Activated CD8-positive, alpha-beta memory T cell treated with anti-CD3 and anti-CD28 coated beads, Interleukin-2, amount 50 U/mL, for 1 hour (primary cell): ENCODE data around the gene HASPIN.
A peak's percentile ranks its signal among the peaks of the same experiment; 100 is the strongest.

Source experiments
- DNase-seq: peaks from one replicate; pipeline ENCODE4 v3.0.0-alpha.2; 2020; ENCODE audit errors: extremely low read depth

Gene HASPIN

DNA sequence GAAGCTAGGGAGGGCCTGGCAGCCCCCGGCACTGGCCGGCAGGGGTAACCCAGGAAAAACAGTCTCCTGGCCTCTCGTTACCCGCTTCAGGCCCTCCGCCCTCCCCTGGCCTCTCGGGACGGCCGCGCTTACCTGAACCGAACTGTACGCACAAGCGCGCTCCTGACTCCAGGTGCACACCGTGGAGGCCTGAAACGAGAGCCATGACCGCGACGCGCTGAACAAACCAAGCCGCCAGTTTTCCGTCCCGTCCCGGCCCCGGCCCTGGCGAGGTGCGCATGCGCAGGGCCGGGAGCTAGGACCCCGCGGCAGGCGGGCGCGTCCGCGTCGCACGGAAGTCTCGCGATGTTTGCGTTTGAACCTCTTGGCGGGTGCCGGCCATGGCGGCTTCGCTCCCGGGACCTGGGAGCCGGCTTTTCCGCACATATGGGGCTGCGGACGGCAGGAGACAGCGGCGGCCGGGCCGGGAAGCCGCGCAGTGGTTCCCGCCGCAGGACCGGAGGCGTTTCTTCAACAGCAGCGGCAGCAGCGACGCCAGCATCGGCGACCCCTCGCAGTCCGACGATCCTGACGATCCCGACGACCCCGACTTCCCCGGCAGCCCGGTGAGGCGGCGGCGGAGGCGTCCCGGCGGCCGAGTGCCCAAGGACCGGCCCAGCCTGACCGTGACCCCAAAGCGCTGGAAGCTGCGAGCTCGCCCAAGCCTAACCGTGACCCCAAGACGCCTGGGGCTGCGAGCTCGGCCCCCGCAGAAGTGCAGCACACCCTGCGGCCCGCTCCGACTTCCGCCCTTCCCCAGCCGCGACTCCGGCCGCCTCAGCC lies at the start of gene HASPIN:
Gene HASPIN (plus strand): TSS at position 348 of the 822 bp plus-strand sequence. CDS start 33 bp downstream, at position 381.
- peak; percentile 68 for DNase-seq

DNA sequence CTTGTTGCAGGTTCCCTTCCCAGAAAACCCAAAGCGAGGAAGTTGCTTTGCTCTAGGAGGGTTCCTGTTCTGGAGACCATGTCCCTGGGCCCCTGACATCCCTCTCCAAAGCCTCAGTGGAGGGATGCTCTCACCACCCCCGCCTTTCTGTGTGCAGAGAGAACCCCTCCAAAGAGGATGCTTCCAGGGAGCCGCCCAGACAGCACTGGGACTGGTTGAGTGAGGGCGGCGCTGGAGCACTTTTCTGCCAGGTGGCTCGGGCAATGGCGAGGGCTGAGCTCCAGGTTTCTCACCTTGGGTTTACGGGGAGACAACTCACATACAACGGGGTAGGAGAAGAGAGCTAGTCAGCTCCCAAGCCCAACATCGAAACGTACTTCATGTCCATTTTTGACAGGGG lies 47.8 kb upstream of the HASPIN start:
- no peak for DNase-seq

DNA sequence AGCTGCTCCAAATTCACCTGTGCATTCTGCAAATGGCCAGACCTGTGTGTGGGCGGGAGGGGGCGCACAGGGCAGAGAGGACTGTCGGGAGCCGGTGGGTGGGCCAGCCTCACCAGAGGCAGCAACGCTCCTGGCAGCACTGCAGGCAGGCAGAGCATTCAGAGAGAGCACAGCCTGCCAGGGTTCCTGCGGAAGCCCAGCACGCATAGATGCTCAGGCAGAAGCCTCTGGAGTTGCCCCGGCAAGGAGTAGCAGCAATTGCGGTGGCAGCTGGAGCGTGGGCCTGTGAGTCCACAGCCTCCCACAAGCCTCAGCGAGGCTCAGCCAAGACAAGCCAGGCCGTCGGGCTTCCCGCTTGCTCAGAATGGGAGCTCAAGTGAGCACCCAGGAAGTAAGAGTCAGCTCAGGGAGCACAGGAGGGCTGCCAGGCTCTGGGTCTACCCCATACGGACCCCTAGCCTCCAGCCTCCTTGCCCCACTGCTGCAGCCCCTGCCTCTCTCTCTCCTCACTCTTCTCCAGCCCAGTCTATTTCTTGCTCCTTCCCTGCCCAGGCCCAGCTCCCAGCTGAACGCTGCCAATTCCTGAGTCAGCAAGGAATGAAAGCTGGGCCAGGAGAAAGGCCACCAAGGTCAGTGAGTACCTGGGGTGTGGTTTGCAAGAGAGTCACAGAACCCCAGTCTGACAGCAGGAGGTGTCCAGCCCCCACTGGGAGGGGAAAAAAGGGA lies 45.4 kb upstream of the HASPIN start:
- DNase-seq, result no peak

- DNase-seq, result no peak
These were observed 44.7 kb upstream of the HASPIN start for GRCh38 chr17:3678821-3679530.

DNA sequence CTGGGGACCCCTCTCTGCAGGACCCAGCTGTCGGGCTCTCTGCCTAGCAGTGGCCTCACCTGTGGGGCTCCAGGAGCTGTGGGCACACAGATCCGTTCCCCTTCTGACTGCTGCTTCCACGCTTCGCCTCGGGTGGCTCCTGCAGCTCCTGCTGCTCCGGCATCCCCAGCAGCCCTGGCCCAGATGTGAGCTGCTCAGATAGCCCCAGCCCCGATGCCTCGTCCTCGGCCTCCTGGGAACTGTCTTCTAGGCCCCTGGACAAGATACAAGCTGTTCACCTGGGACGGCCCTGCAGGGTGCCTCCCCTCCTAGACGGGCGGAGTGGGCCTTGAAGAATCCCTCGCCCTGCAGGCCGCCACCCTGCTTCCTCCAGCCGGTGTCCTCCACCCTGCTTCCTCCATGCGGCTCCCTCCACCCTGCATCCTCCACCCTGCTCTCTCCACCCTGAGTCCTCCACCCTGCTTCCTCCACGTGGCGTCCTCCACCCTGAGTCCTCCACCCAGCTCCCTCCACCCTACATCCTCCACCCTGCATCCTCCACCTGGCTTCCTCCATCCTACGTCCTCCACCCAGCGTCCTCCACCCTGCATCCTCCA lies 44.1 kb upstream of the HASPIN start:
- no peak for DNase-seq

DNA sequence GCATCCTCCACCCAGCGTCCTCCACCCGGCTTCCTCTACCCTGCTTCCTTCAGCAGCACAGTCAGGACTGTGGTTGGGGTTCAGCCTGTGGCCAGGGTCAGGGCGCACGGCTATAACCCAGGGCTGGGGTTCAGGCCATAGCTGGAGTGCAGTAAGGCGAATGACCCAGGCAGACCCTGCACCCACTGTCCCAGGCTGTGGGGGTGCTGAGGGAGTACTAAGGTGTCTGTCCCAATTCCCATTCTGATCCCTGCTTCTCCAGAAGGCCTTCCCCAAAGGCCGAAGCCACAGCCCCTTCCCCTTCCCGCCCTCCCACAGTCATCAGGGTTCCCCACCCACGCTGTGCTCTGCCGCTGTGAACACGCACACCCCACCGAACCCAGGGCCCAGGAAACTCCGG lies 42.6 kb upstream of the HASPIN start:
- DNase-seq, result no peak

DNA sequence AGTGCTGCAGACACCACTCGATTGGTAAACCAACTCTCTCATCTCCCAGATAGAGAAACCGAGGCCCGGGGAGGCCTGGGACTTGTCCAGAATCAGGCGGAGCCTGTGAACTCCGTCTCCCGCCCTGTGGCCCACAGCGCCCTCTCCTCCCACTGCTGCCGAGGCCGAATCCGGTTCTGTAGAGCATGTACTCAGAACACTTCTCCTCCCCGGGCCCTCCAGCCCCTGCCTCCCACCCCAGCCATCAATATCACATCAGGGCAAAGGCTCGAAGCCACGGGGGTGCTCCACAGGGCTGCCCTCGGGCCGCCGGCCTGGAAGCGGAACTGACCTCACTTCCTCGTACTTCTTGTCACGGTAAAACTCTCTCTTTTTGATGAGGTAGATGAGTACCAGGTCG lies 42.1 kb upstream of the HASPIN start:
- DNase-seq, result no peak

- no peak for DNase-seq
These were observed 41.7 kb upstream of the HASPIN start for GRCh38 chr17:3682033-3682432.

DNA sequence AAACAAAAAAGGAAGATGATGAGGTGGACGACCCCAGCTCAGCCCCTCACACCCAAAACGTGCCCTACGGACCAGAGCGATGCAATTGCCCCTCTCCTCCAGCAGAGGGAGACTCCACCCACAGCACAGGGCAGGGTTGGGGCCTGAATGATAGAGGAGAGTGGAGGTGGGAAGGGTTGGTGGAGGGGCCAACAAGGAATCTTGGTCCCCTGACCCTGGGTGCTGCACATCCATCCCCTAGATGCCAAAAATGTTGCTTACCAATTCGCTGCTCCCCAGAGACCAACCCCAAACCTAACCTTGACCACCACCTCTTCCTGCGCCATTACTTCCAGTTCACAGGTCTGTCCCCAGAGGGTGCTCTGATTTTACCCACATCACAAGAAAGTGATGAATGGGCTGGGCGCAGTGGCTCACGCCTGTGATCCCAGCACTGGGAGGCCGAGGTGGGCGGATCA lies 40.6 kb upstream of the HASPIN start:
- DNase-seq, result no peak

DNA sequence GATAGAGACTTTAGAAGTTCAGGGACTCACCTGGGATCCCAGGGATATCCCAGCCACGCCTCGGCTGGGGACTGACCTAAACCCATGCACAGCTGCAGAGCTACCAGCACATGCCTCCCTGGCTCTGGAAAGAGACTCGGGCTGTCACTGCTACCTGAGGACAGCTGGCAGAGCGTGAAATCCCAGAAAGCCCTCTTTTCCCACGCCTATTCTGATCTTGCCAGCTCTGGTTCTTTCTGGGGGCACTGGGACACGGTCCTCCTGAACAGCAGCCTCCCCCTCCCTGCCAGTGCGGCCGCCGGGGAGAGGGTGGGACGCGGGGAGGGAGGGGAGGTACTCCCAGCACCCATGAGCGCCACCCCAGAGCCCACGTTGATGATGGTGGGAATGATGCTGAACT lies 38.5 kb upstream of the HASPIN start:
- DNase-seq, result no peak

GRCh38 chr17:3688027-3688553 lies 35.6 kb upstream of the HASPIN start:
- DNase-seq, result no peak

- no peak for DNase-seq
These were observed 34.8 kb upstream of the HASPIN start for GRCh38 chr17:3688852-3689261.

- DNase-seq, result no peak
These were observed 34.2 kb upstream of the HASPIN start for GRCh38 chr17:3689262-3690093.

GRCh38 chr17:3690094-3690715 lies 33.5 kb upstream of the HASPIN start:
- no peak for DNase-seq

DNA sequence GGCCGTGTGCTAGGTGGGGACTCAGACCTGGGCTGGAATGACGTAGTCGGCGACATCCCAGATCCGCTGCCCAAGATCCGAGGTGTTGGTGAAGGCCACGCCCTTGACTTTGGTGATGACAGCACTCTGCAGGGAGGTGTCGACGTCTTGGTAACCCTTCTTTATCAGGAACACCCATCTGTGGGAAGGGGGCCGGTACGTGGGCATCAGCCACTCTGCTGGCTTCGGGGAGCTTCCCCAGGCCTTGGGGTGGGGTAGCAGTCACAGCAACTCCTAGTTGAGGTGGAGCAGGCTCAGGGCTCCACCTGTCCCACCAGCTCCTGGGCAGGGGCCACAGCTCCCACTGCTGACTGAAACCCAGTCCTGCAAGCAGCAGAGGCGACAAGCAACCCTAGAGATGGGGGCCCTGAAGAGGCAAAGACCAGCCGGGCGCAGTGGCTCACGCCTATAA lies 32.1 kb upstream of the HASPIN start:
- no peak for DNase-seq

DNA sequence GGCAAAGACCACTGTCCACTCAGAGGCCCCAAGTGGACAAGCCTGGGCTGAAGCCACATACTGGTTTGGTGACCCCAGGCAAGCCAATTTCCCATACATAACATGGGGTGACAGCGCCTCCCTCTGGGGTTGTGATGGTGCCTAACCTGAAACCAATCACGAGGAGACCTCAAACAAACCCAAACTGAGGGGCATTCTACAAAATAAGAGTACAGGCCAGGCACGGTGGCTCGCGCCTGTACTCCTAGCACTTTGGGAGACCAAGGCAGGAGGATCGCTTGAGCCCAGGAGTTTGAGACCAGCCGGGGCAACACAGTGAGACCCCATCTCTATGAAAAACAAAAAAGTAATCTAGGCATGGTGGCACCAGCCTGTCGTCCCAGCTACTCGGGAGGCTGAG lies 31.4 kb upstream of the HASPIN start:
- DNase-seq, result no peak

DNA sequence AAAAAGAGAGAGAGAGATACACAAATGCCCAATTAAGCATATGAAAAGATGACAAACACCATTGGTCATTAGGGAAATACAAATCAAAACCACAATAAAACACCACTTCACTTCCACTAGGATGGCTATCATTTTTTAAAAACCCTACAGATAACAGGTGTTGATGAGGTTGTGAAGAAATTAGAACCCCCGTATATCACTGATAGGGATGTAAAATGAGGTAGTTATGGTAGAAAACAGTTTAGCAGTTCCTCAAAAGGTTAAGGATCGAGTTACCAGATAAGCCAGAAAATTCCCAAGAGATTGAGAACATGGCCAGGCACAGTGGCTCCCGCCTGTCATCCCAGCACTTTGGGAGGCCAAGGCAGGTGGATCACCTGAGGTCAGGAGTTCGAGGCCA lies 30.6 kb upstream of the HASPIN start:
- no peak for DNase-seq

DNA sequence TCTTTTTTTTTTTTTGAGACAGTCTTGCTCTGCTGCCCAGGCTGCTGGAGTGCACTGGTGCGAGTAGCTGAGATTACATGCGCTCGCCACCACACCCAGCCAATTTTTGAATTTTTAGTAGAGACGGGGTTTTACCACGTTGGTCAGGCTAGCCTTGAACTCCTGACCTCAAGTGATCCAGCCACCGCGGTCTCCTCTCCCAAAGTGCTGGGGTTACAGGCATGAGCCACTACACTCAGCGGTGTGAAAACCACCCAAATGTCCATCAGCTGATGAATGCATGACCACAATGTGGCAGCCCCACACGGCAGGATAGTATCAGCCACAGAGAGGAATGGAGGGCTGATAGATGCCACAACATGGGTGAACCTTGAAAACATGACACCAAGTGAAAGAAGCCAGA lies 29.9 kb upstream of the HASPIN start:
- DNase-seq, result no peak

DNA sequence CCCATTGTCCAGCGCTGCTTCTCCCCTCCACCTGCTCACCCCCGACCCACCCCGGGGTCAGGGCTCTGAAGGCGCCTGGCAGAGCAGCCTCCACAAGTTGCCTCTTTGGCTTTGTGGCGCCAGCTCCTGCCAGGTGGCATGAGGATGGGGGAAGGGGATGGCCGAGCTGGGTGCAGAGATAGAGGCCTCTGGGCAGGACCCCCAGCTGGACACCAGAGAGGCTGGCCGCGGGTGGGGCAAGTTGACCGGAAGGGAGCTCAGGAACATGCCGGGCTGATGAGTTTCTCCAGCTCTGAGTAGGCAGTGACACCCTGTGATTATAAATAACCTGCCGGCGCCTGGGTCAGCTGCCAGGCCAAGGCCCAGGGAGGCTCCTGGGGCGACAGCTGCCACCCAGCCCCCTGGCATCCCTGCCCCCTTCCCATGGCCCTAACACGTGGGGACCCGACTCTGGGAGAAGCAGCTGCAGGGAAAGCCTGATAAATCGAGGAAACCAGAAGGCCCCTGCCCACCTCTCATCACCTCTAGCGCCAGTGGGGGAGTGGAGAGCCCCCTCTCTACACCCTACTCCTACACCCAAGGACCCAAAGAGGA lies 28.5 kb upstream of the HASPIN start:
- DNase-seq, result no peak
